DND-41 (cell line): ENCODE data around the gene HMGCR.
A peak's percentile ranks its signal among the peaks of the same experiment; 100 is the strongest.

Experiments used
- ATAC-seq: fragments of 200-7000 bp; cut with Tn5 transposase; 3 replicates; pipeline ENCODE4 v1.9.1; 2021; ENCODE audit warnings: low read depth; ENCODE audit not compliant: insufficient read depth
- DNase-seq: peaks from one replicate; pipeline ENCODE4 v3.0.0-alpha.2; 2020
- H2AFZ ChIP-seq: 2 replicates; pipeline ENCODE4 v1.6.0; 2012; ENCODE audit warnings: low read depth, low read length
- H3K27ac ChIP-seq: 2 replicates; pipeline ENCODE4 v1.5.1; 2012; ENCODE audit warnings: low read length, inconsistent platforms
- H3K27me3 ChIP-seq: fragments of 200-600 bp; sonication (generic); 2 replicates; pipeline ENCODE4 v1.6.0; 2012; ENCODE audit warnings: low read length, mild to moderate bottlenecking, inconsistent platforms; ENCODE audit not compliant: insufficient read depth, poor library complexity
- H3K36me3 ChIP-seq: 2 replicates; pipeline ENCODE4 v1.5.1; 2012; ENCODE audit warnings: low read length, inconsistent platforms; ENCODE audit not compliant: insufficient read depth
- H3K4me1 ChIP-seq: 2 replicates; pipeline ENCODE4 v1.5.1; 2012; ENCODE audit warnings: mild to moderate bottlenecking, low read length; ENCODE audit not compliant: insufficient read depth
- H3K4me2 ChIP-seq: 2 replicates; pipeline ENCODE4 v1.6.0; 2012; ENCODE audit warnings: mild to moderate bottlenecking, moderate library complexity, low read length, inconsistent platforms; ENCODE audit not compliant: insufficient read depth
- H3K4me3 ChIP-seq, 2 experiments: fragments of 200-600 bp in 1 of 2; shearing (Covaris generic) in 1 of 2; 2 replicates each; pipeline ENCODE4 v1.5.1; 2012 to 2016; ENCODE audit warnings: inconsistent platforms in 2 of 2, low read length in 2 of 2, mild to moderate bottlenecking in 2 of 2, low read depth in 1 of 2, moderate library complexity in 1 of 2
- H3K79me2 ChIP-seq: 2 replicates; pipeline ENCODE4 v1.6.0; 2012; ENCODE audit warnings: low read length, inconsistent platforms; ENCODE audit not compliant: insufficient read depth
- H3K9ac ChIP-seq: 2 replicates; pipeline ENCODE4 v1.6.0; 2012; ENCODE audit warnings: low read depth, mild to moderate bottlenecking, inconsistent platforms, low read length, moderate library complexity
- H3K9me3 ChIP-seq: 2 replicates; pipeline ENCODE4 v1.5.1; 2012; ENCODE audit warnings: low read length, moderate library complexity, mild to moderate bottlenecking, inconsistent platforms; ENCODE audit not compliant: insufficient read depth, severe bottlenecking
- H4K20me1 ChIP-seq: 2 replicates; pipeline ENCODE4 v1.6.0; 2012; ENCODE audit warnings: low read length; ENCODE audit not compliant: insufficient read depth
- CTCF ChIP-seq: IDR thresholded peaks from 2 replicates; pipeline ENCODE4 v1.5.1; 2012; ENCODE audit warnings: borderline replicate concordance, low read length, moderate library complexity, mild to moderate bottlenecking; ENCODE audit not compliant: poor library complexity, severe bottlenecking; ENCODE audit errors: extremely low read depth
- EZH2 ChIP-seq: IDR thresholded peaks from 3 replicates; pipeline ENCODE4 v1.6.1; 2012; ENCODE audit warnings: borderline replicate concordance, low read depth, mild to moderate bottlenecking, moderate library complexity, low read length, inconsistent platforms; ENCODE audit not compliant: severe bottlenecking

The HMGCR gene

GRCh38 chr5:75338408-75338807 is 1.4 kb downstream of the HMGCR start:
- H3K27me3 ChIP-seq, result no peaks in the 10 kb centered on the region
- H4K20me1 ChIP-seq, result peaks cover 48% of the 10 kb centered on the region; the same call in 1 of the 2 replicates
- TF ChIP-seq EZH2, result no peak
- no peak for TF ChIP-seq CTCF
- H3K4me2 ChIP-seq, result peak overlapping the region; percentile 87
- H3K4me1 ChIP-seq, result peaks cover 47% of the 10 kb centered on the region
- peaks cover 35% of the 10 kb centered on the region for H3K36me3 ChIP-seq
- H3K79me2 ChIP-seq, result peaks cover 68% of the 10 kb centered on the region
- H3K27ac ChIP-seq, result peak overlapping the region; percentile 86
- H3K4me3 ChIP-seq, result peak overlapping the region; percentile 87 to 89; a peak in 3 of 4 replicates
- no peak overlapping the region for H2AFZ ChIP-seq
- DNase-seq (no peak), ATAC-seq (no peak)
- peak overlapping the region; percentile 66 for H3K9ac ChIP-seq
- H3K9me3 ChIP-seq, result no peaks in the 10 kb centered on the region

DNA sequence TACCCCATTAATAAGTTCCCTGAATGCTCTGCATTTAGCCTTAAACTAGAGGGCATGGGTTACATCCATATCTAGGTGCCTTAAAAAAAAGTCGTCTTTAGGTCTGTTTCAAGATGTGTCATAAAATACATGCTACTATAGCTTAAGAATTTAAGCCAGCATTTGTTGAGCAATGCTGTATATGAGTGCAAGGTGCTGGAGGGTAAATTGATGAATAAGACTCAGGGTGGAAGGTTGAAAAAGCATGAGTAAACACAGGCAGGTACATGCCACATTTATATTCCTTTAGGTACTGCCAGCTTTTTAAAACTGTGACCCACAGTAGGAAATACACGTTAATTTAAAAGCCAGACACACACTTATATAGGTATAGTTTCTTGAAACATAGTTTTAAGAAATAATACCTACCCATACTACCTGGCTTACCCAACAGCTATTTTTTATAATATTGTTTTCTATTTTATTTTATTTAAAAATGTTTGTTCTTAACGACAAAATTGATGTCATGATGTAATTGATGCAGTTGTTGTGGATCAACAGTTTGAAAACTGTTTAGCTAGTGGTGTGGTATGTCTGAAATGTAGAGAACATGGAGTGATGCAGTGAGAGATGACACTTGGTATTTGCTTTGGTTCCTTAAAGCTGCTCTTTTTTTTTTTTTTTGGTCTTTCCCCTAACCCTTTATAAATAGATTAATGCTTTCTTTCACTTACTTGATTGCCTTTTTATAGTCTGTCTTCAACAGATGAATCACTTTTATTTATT is 3.9 kb downstream of the HMGCR start:
- Histone ChIP-seq H2AFZ (no peak overlapping the region), H3K27me3 (no peaks in the 10 kb centered on the region), H3K27ac (no peak overlapping the region; the same call in 1 of the 2 replicates), H3K9ac (peak overlapping the region; percentile 21; the same call in 1 of the 2 replicates), H4K20me1 (peaks cover 54% of the 10 kb centered on the region), H3K4me1 (peaks cover 39% of the 10 kb centered on the region), H3K4me2 (peak overlapping the region; percentile 58; the same call in 1 of the 2 replicates), H3K9me3 (no peaks in the 10 kb centered on the region), H3K36me3 (peaks cover 59% of the 10 kb centered on the region), H3K4me3 (peak overlapping the region in 1 of 2 experiments; percentile 31; a peak in 1 of 4 replicates), H3K79me2 (peaks cover 92% of the 10 kb centered on the region)
- DNase-seq (no peak), ATAC-seq (no peak)
- TF ChIP-seq CTCF, result no peak
- TF ChIP-seq EZH2, result no peak

DNA sequence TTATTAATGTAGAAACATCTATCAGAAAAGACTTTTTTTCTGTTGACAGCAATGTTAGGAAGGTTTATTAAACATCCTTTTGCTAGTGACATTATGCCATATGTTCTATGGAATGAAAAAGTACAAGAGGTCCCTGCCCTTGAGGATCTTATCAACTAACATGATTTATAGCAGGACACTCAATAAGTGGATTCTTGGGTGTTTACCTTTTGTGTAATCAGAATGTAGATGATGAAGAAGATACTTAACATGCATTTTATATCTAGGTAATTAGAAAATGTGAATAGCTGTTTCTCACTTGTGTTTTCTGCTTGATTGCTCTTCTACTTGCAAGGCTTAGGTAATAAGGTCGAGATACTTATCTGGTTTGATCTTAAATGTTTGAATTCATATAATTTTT is 4.9 kb downstream of the HMGCR start:
- Histone ChIP-seq H3K4me2 (peak overlapping the region; percentile 58; the same call in 1 of the 2 replicates), H3K79me2 (peaks cover 93% of the 10 kb centered on the region), H3K27me3 (no peaks in the 10 kb centered on the region), H3K36me3 (peaks cover 70% of the 10 kb centered on the region), H3K9ac (no peak overlapping the region), H3K27ac (no peak overlapping the region), H3K4me1 (peaks cover 34% of the 10 kb centered on the region), H4K20me1 (peaks cover 57% of the 10 kb centered on the region), H3K4me3 (no peak overlapping the region; a peak in 1 of 4 replicates), H3K9me3 (no peaks in the 10 kb centered on the region), H2AFZ (no peak overlapping the region)
- ATAC-seq (no peak), DNase-seq (no peak)
- TF ChIP-seq EZH2, result no peak
- TF ChIP-seq CTCF, result no peak
